WTC11 (cell line): ENCODE results near the gene AFF2. TPM values are rescaled to one million over a fixed set of nuclear protein-coding genes. Genes with fewer than 3 reads are reported as not detected.

Source experiments
- ATAC-seq: fragments of 200-7000 bp; cut with Tn5 transposase; 2 replicates; pipeline ENCODE4 v1.10.0; 2021; ENCODE audit warnings: mild to moderate bottlenecking, moderate library complexity
- CTCF ChIA-PET: fragments of 300-600 bp; sonication (Branson Sonifier 250); formaldehyde crosslinking; loops from one replicate; lab custom pipeline; 2021; ENCODE audit warnings: antibody characterized with exemption; lab: Charles Lee
- POLR2A ChIA-PET: fragments of 350-600 bp; sonication (Branson Sonifier 250); formaldehyde crosslinking; loops from one replicate; lab custom pipeline; 2021; ENCODE audit warnings: antibody characterized with exemption; lab: Charles Lee
- DNase-seq: peaks from one replicate; pipeline ENCODE4 v3.0.0; 2021; ENCODE audit warnings: low spot score
- H3K27ac Mint-ChIP-seq: 2 replicates; pipeline ENCODE4 v1.8.0; 2021; ENCODE audit warnings: mixed read lengths
- H3K27me3 Mint-ChIP-seq: 2 replicates; pipeline ENCODE4 v1.8.0; 2021; ENCODE audit warnings: low read depth, mild to moderate bottlenecking, moderate library complexity, mixed read lengths
- H3K36me3 Mint-ChIP-seq: 2 replicates; pipeline ENCODE4 v1.8.0; 2021; ENCODE audit warnings: mixed read lengths
- H3K4me1 Mint-ChIP-seq: 2 replicates; pipeline ENCODE4 v1.8.0; 2022; ENCODE audit warnings: mixed read lengths
- H3K4me3 Mint-ChIP-seq: 2 replicates; pipeline ENCODE4 v1.8.0; 2021; ENCODE audit warnings: mild to moderate bottlenecking, moderate library complexity, mixed read lengths
- H3K9me3 Mint-ChIP-seq: 2 replicates; pipeline ENCODE4 v1.8.0; 2021; ENCODE audit warnings: mixed read lengths
- ARID4B ChIP-seq: sonication (generic); formaldehyde crosslinking; IDR thresholded peaks from 2 replicates; pipeline ENCODE4 v1.8.0; 2023; ENCODE audit warnings: missing genetic modification reagents, mild to moderate bottlenecking, borderline replicate concordance
- ATF3 ChIP-seq: sonication (generic); formaldehyde crosslinking; conservative IDR thresholded peaks from 2 replicates; pipeline ENCODE4 v1.8.1; 2022; ENCODE audit warnings: mild to moderate bottlenecking, missing genetic modification reagents
- ATF6 ChIP-seq: sonication (generic); formaldehyde crosslinking; IDR thresholded peaks from 2 replicates; pipeline ENCODE4 v1.8.1; 2023; ENCODE audit warnings: mild to moderate bottlenecking, missing genetic modification reagents
- CBFB ChIP-seq: sonication (generic); formaldehyde crosslinking; IDR thresholded peaks from 2 replicates; pipeline ENCODE4 v1.8.1; 2022; ENCODE audit warnings: mild to moderate bottlenecking, low read depth, missing genetic modification reagents
- CDX4 ChIP-seq: fragments of 250-450 bp; sonication (Bioruptor Pico); IDR thresholded peaks from 2 replicates; pipeline ENCODE4 v1.9.0; 2021; ENCODE audit warnings: moderate library complexity, mild to moderate bottlenecking, inconsistent platforms, borderline replicate concordance
- CREB1 ChIP-seq: sonication (generic); formaldehyde crosslinking; IDR thresholded peaks from 2 replicates; pipeline ENCODE4 v1.8.0; 2023; ENCODE audit warnings: mild to moderate bottlenecking, missing genetic modification reagents
- CREM ChIP-seq: sonication (generic); formaldehyde crosslinking; IDR thresholded peaks from 2 replicates; pipeline ENCODE4 v1.8.1; 2022; ENCODE audit warnings: mild to moderate bottlenecking, missing genetic modification reagents, moderate library complexity
- E2F1 ChIP-seq: sonication (generic); formaldehyde crosslinking; IDR thresholded peaks from 2 replicates; pipeline ENCODE4 v1.8.0; 2022; ENCODE audit warnings: mild to moderate bottlenecking, missing genetic modification reagents
- EMX1 ChIP-seq: fragments of 250-450 bp; sonication (Bioruptor Pico); IDR thresholded peaks from 2 replicates; pipeline ENCODE4 v1.8.0; 2021; ENCODE audit warnings: mild to moderate bottlenecking
- ERG ChIP-seq: fragments of 250-450 bp; sonication (Bioruptor Pico); IDR thresholded peaks from 2 replicates; pipeline ENCODE4 v1.8.0; 2021; ENCODE audit warnings: mild to moderate bottlenecking
- GABPB1 ChIP-seq: sonication (generic); formaldehyde crosslinking; IDR thresholded peaks from 2 replicates; pipeline ENCODE4 v1.8.1; 2023; ENCODE audit warnings: mild to moderate bottlenecking, missing genetic modification reagents
- MAX ChIP-seq: sonication (generic); formaldehyde crosslinking; IDR thresholded peaks from 2 replicates; pipeline ENCODE4 v1.8.0; 2022; ENCODE audit warnings: mild to moderate bottlenecking, missing genetic modification reagents
- NR2C2 ChIP-seq: sonication (generic); formaldehyde crosslinking; IDR thresholded peaks from 2 replicates; pipeline ENCODE4 v1.8.0; 2022; ENCODE audit warnings: mild to moderate bottlenecking, missing genetic modification reagents
- NR3C1 ChIP-seq: sonication (generic); formaldehyde crosslinking; conservative IDR thresholded peaks from 2 replicates; pipeline ENCODE4 v1.8.1; 2023; ENCODE audit warnings: low read depth, mild to moderate bottlenecking, missing genetic modification reagents
- OVOL2 ChIP-seq: fragments of 250-450 bp; sonication (Bioruptor Pico); IDR thresholded peaks from 2 replicates; pipeline ENCODE4 v1.9.0; 2021; ENCODE audit warnings: mild to moderate bottlenecking, borderline replicate concordance
- RORB ChIP-seq: fragments of 250-450 bp; sonication (Bioruptor Pico); IDR thresholded peaks from 2 replicates; pipeline ENCODE4 v1.9.0; 2021; ENCODE audit warnings: mild to moderate bottlenecking
- SOX15 ChIP-seq: fragments of 250-450 bp; sonication (Bioruptor Pico); IDR thresholded peaks from 2 replicates; pipeline ENCODE4 v1.9.0; 2021; ENCODE audit warnings: mild to moderate bottlenecking
- STAT6 ChIP-seq: sonication (generic); formaldehyde crosslinking; conservative IDR thresholded peaks from 2 replicates; pipeline ENCODE4 v1.8.1; 2023; ENCODE audit warnings: mild to moderate bottlenecking, low read depth, missing genetic modification reagents, moderate library complexity
- ZBTB21 ChIP-seq: sonication (generic); formaldehyde crosslinking; IDR thresholded peaks from 2 replicates; pipeline ENCODE4 v1.8.1; 2023; ENCODE audit warnings: mild to moderate bottlenecking, missing genetic modification reagents, borderline replicate concordance
- ZNF121 ChIP-seq: sonication (generic); formaldehyde crosslinking; IDR thresholded peaks from 2 replicates; pipeline ENCODE4 v1.8.0; 2023; ENCODE audit warnings: missing genetic modification reagents
- ZNF219 ChIP-seq: sonication (generic); formaldehyde crosslinking; IDR thresholded peaks from 2 replicates; pipeline ENCODE4 v1.8.0; 2023; ENCODE audit warnings: missing genetic modification reagents, mild to moderate bottlenecking, borderline replicate concordance
- ZNF263 ChIP-seq: sonication (generic); formaldehyde crosslinking; IDR thresholded peaks from 2 replicates; pipeline ENCODE4 v1.8.1; 2022; ENCODE audit warnings: low read depth, mild to moderate bottlenecking, moderate library complexity, missing genetic modification reagents
- ZNF317 ChIP-seq: sonication (generic); formaldehyde crosslinking; IDR thresholded peaks from 2 replicates; pipeline ENCODE4 v1.8.1; 2023; ENCODE audit warnings: low read depth, mild to moderate bottlenecking, moderate library complexity, missing genetic modification reagents, borderline replicate concordance
- ZNF396 ChIP-seq: fragments of 250-450 bp; sonication (Bioruptor Pico); IDR thresholded peaks from 2 replicates; pipeline ENCODE4 v1.8.0; 2021; ENCODE audit warnings: mild to moderate bottlenecking, moderate library complexity, borderline replicate concordance
- ZNF423 ChIP-seq: fragments of 250-450 bp; sonication (Bioruptor Pico); IDR thresholded peaks from 2 replicates; pipeline ENCODE4 v2.1.2; 2022; ENCODE audit warnings: mild to moderate bottlenecking, moderate library complexity
- total RNA-seq: library from RNA; stranded (reverse); gene quantifications from 3 replicates; pipeline ENCODE4 v1.2.3, GENCODE V29; 2021

AFF2 gene
- total RNA-seq, 1 experiment from 2014 or later: 7.6 TPM

- Mint-ChIP-seq H3K4me1 (peaks cover 30% of the 10 kb centered on the region), H3K4me3 (no peak overlapping the region), H3K27me3 (peaks cover 38% of the 10 kb centered on the region), H3K9me3 (no peaks in the 10 kb centered on the region), H3K27ac (no peak overlapping the region), H3K36me3 (no peaks in the 10 kb centered on the region)
- no peak for ATAC-seq
- POLR2A ChIA-PET: no interaction called here
- no peak for DNase-seq
- TF ChIP-seq ZNF121 (no peak), RORB (no peak), ZBTB21 (CRISPR knock-in tag) (no peak), OVOL2 (CRISPR knock-in tag) (no peak), GABPB1 (CRISPR knock-in tag) (no peak), MAX (CRISPR knock-in tag) (no peak), CREB1 (no peak), ZNF317 (CRISPR knock-in tag) (no peak), ATF6 (no peak), ZNF423 (no peak), STAT6 (CRISPR knock-in tag) (no peak), NR2C2 (CRISPR knock-in tag) (no peak), ZNF263 (CRISPR knock-in tag) (no peak), CDX4 (CRISPR knock-in tag) (no peak), EMX1 (CRISPR knock-in tag) (no peak), ZNF219 (CRISPR knock-in tag) (no peak), E2F1 (CRISPR knock-in tag) (no peak), CREM (CRISPR knock-in tag) (no peak), SOX15 (CRISPR knock-in tag) (no peak)
- CTCF ChIA-PET: no interaction called here
Observed at GRCh38 chrX:148811236-148811635, 310.8 kb downstream of the AFF2 start.

- H3K27me3 Mint-ChIP-seq: peaks cover 16% of the 10 kb centered on the region
- ATAC-seq (no peak), DNase-seq (no peak)
- H3K36me3 Mint-ChIP-seq: no peaks in the 10 kb centered on the region
- H3K27ac Mint-ChIP-seq: no peak overlapping the region
- no peak overlapping the region for H3K4me3 Mint-ChIP-seq
- ChIA-PET CTCF (no interaction called here), POLR2A (no interaction called here)
- H3K9me3 Mint-ChIP-seq: no peaks in the 10 kb centered on the region
- H3K4me1 Mint-ChIP-seq: peaks cover 21% of the 10 kb centered on the region
- no peak for TF ChIP-seq ZNF396 (CRISPR knock-in tag)
- no peak for TF ChIP-seq EMX1 (CRISPR knock-in tag)
- no peak for TF ChIP-seq ATF3
- TF ChIP-seq ARID4B (CRISPR knock-in tag): no peak
- no peak for TF ChIP-seq NR2C2 (CRISPR knock-in tag)
- TF ChIP-seq CBFB (CRISPR knock-in tag): no peak
- no peak for TF ChIP-seq NR3C1
- no peak for TF ChIP-seq ERG (CRISPR knock-in tag)
Observed at GRCh38 chrX:148813422-148813821, 313.0 kb downstream of the AFF2 start.
